IMR-90 (cell line): ENCODE measurements around the gene FBXL7. TPM values are rescaled to one million over a fixed set of nuclear protein-coding genes. Genes with fewer than 3 reads are reported as not detected.

Experiments used
- ATAC-seq: fragments of 200-7000 bp; cut with Tn5 transposase; 2 replicates; pipeline ENCODE4 v1.9.1; 2020; ENCODE audit warnings: low read depth, mild to moderate bottlenecking, moderate library complexity
- BruUV-seq: library from RNA; stranded (reverse); fragments of 400-500 nt; replicated peaks from 2 replicates; lab custom pipeline; 2021; lab: Mats Ljungman, UMichigan
- CTCF ChIA-PET: fragments of 300-600 bp; formaldehyde crosslinking; extraction: SDS; loops from one replicate; lab custom pipeline; 2021; ENCODE audit warnings: antibody characterized with exemption; lab: Yijun Ruan, JAX
- POLR2A ChIA-PET: fragments of 300-600 bp; sonication (Branson Sonifier 250); formaldehyde crosslinking; loops from one replicate; lab custom pipeline; 2022; ENCODE audit warnings: antibody characterized with exemption; ENCODE audit not compliant: unreplicated experiment; lab: Charles Lee
- DNase-seq: peaks from one replicate; pipeline ENCODE4 v3.0.0; 2013
- H2AFZ ChIP-seq: replicated peaks from 2 replicates; pipeline ENCODE3; 2013; ENCODE audit warnings: low read length, mild to moderate bottlenecking; ENCODE audit not compliant: poor library complexity
- H2AK5ac ChIP-seq: 2 replicates; pipeline ENCODE4 v1.6.1; 2013; ENCODE audit warnings: low read depth, low read length, inconsistent platforms
- H2AK9ac ChIP-seq: replicated peaks from 2 replicates; pipeline ENCODE3; 2013; ENCODE audit warnings: mild to moderate bottlenecking, low read depth, low read length, moderate library complexity; ENCODE audit not compliant: poor library complexity
- H2BK120ac ChIP-seq: 2 replicates; pipeline ENCODE4 v1.6.1; 2013; ENCODE audit warnings: low read depth, low read length, inconsistent platforms
- H2BK15ac ChIP-seq: 3 replicates; pipeline ENCODE4 v1.6.1; 2013; ENCODE audit warnings: low read depth, low read length, inconsistent platforms
- H2BK20ac ChIP-seq: 2 replicates; pipeline ENCODE4 v1.6.1; 2013; ENCODE audit warnings: low read depth, mild to moderate bottlenecking, inconsistent platforms, low read length, moderate library complexity
- H2BK5ac ChIP-seq: 2 replicates; pipeline ENCODE4 v1.6.1; 2013; ENCODE audit warnings: mild to moderate bottlenecking, low read depth, low read length, inconsistent platforms; ENCODE audit not compliant: poor library complexity, severe bottlenecking
- H3K14ac ChIP-seq: replicated peaks from 2 replicates; pipeline ENCODE4 v1.6.1; 2013; ENCODE audit warnings: low read depth, low read length, inconsistent platforms
- H3K18ac ChIP-seq: 2 replicates; pipeline ENCODE4 v1.6.1; 2013; ENCODE audit warnings: low read depth, low read length, control low read depth
- H3K23ac ChIP-seq: 2 replicates; pipeline ENCODE4 v1.6.1; 2013; ENCODE audit warnings: low read depth, low read length, inconsistent platforms
- H3K27ac ChIP-seq: 2 replicates; pipeline ENCODE4 v1.5.1; 2013; ENCODE audit warnings: mild to moderate bottlenecking, control low read depth, low read length; ENCODE audit not compliant: insufficient read depth
- H3K27me3 ChIP-seq: 2 replicates; pipeline ENCODE4 v1.6.1; 2013; ENCODE audit warnings: low read length; ENCODE audit not compliant: control insufficient read depth, insufficient read depth
- H3K36me3 ChIP-seq: 2 replicates; pipeline ENCODE4 v1.6.1; 2013; ENCODE audit warnings: low read length, mixed read lengths; ENCODE audit not compliant: control insufficient read depth, insufficient read depth
- H3K4ac ChIP-seq: 2 replicates; pipeline ENCODE4 v1.6.1; 2013; ENCODE audit warnings: low read depth, low read length, inconsistent platforms
- H3K4me1 ChIP-seq: 2 replicates; pipeline ENCODE4 v1.6.1; 2013; ENCODE audit warnings: low read length, mixed read lengths; ENCODE audit not compliant: control insufficient read depth, insufficient read depth
- H3K4me2 ChIP-seq: 2 replicates; pipeline ENCODE4 v1.6.1; 2013; ENCODE audit warnings: low read depth, mild to moderate bottlenecking, control low read depth, low read length, moderate library complexity
- H3K4me3 ChIP-seq: 2 replicates; pipeline ENCODE4 v1.5.1; 2013; ENCODE audit warnings: low read depth, mild to moderate bottlenecking, control low read depth, low read length, moderate library complexity; ENCODE audit not compliant: insufficient read depth
- H3K56ac ChIP-seq: 2 replicates; pipeline ENCODE4 v1.6.1; 2013; ENCODE audit warnings: low read length, inconsistent platforms; ENCODE audit not compliant: insufficient read depth; ENCODE audit errors: extremely low read depth
- H3K79me1 ChIP-seq, 2 experiments: 2 replicates each; pipeline ENCODE4 v1.6.1; 2013; ENCODE audit warnings: low read length in 2 of 2, inconsistent platforms in 1 of 2, low read depth in 1 of 2
- H3K9ac ChIP-seq: 2 replicates; pipeline ENCODE4 v1.6.1; 2013; ENCODE audit warnings: low read depth, low read length, control low read depth
- H3K9me1 ChIP-seq: 2 replicates; pipeline ENCODE4 v1.6.1; 2013; ENCODE audit warnings: low read length, inconsistent platforms; ENCODE audit not compliant: insufficient read depth
- H3K9me3 ChIP-seq: 2 replicates; pipeline ENCODE4 v1.6.1; 2013; ENCODE audit warnings: low read length; ENCODE audit not compliant: control insufficient read depth, insufficient read depth
- H4K20me1 ChIP-seq: 2 replicates; pipeline ENCODE4 v1.6.1; 2013; ENCODE audit warnings: low read length, inconsistent platforms; ENCODE audit not compliant: insufficient read depth
- H4K5ac ChIP-seq: 2 replicates; pipeline ENCODE4 v1.6.1; 2013; ENCODE audit warnings: mild to moderate bottlenecking, low read depth, low read length, control low read depth
- H4K8ac ChIP-seq, 2 experiments: 2 replicates each; pipeline ENCODE4 v1.6.1; 2013; ENCODE audit warnings: low read depth in 2 of 2, low read length in 2 of 2, control low read depth in 1 of 2, inconsistent platforms in 1 of 2
- H4K91ac ChIP-seq: 2 replicates; pipeline ENCODE4 v1.6.1; 2013; ENCODE audit warnings: low read depth, low read length, inconsistent platforms; ENCODE audit not compliant: insufficient read depth
- MAFK ChIP-seq: IDR thresholded peaks from 2 replicates; pipeline ENCODE4 v1.6.1; 2012; ENCODE audit warnings: low read depth, low read length, improper control_type of control experiment
- WGBS, 2 experiments: methylation state at CpG; one replicate each; pipeline versions ENCODE4 v1.1.5 to v1.1.7; 2013; ENCODE audit warnings: missing lambda C conversion rate in 2 of 2; ENCODE audit not compliant: insufficient read length in 1 of 2; ENCODE audit errors: extremely low coverage in 2 of 2; 5-methylcytosine and 5-hydroxymethylcytosine counted together
- dilution Hi-C: fragments of 300-500 bp; cut with HindIII; formaldehyde crosslinking; loops from one replicate; pipeline ENCODE4 v1.14.3; 2018; ENCODE audit warnings: low sequenced_read_pairs; ENCODE audit not compliant: unreplicated experiment
- in situ Hi-C: fragments of 300-500 bp; cut with MboI; formaldehyde crosslinking; loops from 3 replicates; pipeline ENCODE4 v1.14.3; 2019; ENCODE audit warnings: low sequenced_read_pairs, inconsistent platforms, mixed read lengths
- intact Hi-C: fragments of 100-400 bp; cut with micrococcal nuclease; formaldehyde crosslinking; loops from 2 replicates; pipeline ENCODE4 v1.10.0; 2022
- polyA plus RNA-seq, 3 experiments: library from polyadenylated mRNA; depleted of rRNA; stranded (reverse); fragments of >200 nt; gene quantifications; 2 replicates each; pipeline ENCODE4 v1.2.3, GENCODE V29; 2012; ENCODE audit warnings: low replicate concordance in 1 of 3
- total RNA-seq: library from RNA; depleted of rRNA; stranded (reverse); fragments of >200 nt; gene quantifications from 2 replicates; pipeline ENCODE4 v1.2.3, GENCODE V29; 2012
- TF ChIP-seq, protein P1 (sequence below): fragments of 150-350 bp; IDR thresholded peaks from 2 replicates; pipeline ENCODE4 v1.6.1; 2016; ENCODE audit warnings: low read depth, mild to moderate bottlenecking, low read length, moderate library complexity, borderline replicate concordance

Gene FBXL7
- total and polyA plus RNA-seq, 2 of the 4 experiments (the other 2 are of a cell fraction) = 4.1 to 10.2 TPM

GRCh38 chr5:15940905-15941304, 440.9 kb downstream of the FBXL7 start:
- H3K4me3 ChIP-seq = no peak overlapping the region
- no peak overlapping the region for H3K23ac ChIP-seq
- H2AFZ ChIP-seq = no peak overlapping the region
- WGBS, 2 experiments = 100% methylated on average over 1 of the region's 3 CpGs; no CpG with 5 or more reads in 1 of the 2 experiments
- TF ChIP-seq, protein P1, sequence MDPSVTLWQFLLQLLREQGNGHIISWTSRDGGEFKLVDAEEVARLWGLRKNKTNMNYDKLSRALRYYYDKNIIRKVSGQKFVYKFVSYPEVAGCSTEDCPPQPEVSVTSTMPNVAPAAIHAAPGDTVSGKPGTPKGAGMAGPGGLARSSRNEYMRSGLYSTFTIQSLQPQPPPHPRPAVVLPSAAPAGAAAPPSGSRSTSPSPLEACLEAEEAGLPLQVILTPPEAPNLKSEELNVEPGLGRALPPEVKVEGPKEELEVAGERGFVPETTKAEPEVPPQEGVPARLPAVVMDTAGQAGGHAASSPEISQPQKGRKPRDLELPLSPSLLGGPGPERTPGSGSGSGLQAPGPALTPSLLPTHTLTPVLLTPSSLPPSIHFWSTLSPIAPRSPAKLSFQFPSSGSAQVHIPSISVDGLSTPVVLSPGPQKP = no peak
- TF ChIP-seq MAFK = peak; percentile 69
- ChIA-PET CTCF (no interaction called here), POLR2A (no interaction called here)
- H2BK5ac ChIP-seq = no peak overlapping the region
- no peak overlapping the region for H2BK120ac ChIP-seq
- no peak overlapping the region for H3K27ac ChIP-seq
- H3K4me2 ChIP-seq = no peak overlapping the region
- in situ Hi-C loops (no loop called here), dilution Hi-C loops (no loop called here), intact Hi-C loops (no loop called here)
- no peak overlapping the region for H4K8ac ChIP-seq
- H2BK15ac ChIP-seq = no peak overlapping the region
- no peak overlapping the region for H3K4ac ChIP-seq
- peaks cover 3% of the 10 kb centered on the region for H3K9me1 ChIP-seq
- H2BK20ac ChIP-seq = no peak overlapping the region
- H3K9ac ChIP-seq = no peak overlapping the region
- no peak overlapping the region for H3K18ac ChIP-seq
- peaks cover 8% of the 10 kb centered on the region for H3K36me3 ChIP-seq
- no peak overlapping the region for H2AK5ac ChIP-seq
- no peak overlapping the region for H4K91ac ChIP-seq
- no peak overlapping the region for H3K14ac ChIP-seq
- no peaks in the 10 kb centered on the region for H4K20me1 ChIP-seq
- no peaks in the 10 kb centered on the region for H3K79me1 ChIP-seq
- ATAC-seq = no peak
- BruUV-seq = no TSS peak
- no peak overlapping the region for H3K56ac ChIP-seq
- peaks cover 20% of the 10 kb centered on the region for H3K4me1 ChIP-seq
- H4K5ac ChIP-seq = no peak overlapping the region
- H2AK9ac ChIP-seq = no peak overlapping the region
- H3K9me3 ChIP-seq = no peaks in the 10 kb centered on the region
- no peaks in the 10 kb centered on the region for H3K27me3 ChIP-seq
- DNase-seq = no peak
